H1 (cell line): ENCODE measurements around the gene METTL21A. TPM values are rescaled to one million over a fixed set of nuclear protein-coding genes. Genes with fewer than 3 reads are reported as not detected.

Source experiments
- HDAC6 ChIP-seq: IDR thresholded peaks from one replicate; pipeline ENCODE4 v1.7.1; 2012; ENCODE audit warnings: low read depth, mild to moderate bottlenecking, inconsistent platforms, low read length, moderate library complexity
- RAD21 ChIP-seq, 2 experiments: IDR thresholded peaks in 1 of 2; conservative IDR thresholded peaks in 1 of 2; 2 replicates each; pipeline ENCODE4 v1.6.1; 2011; ENCODE audit warnings: low read depth in 2 of 2, low read length in 2 of 2, improper control_type of control experiment in 1 of 2, inconsistent platforms in 1 of 2, mild to moderate bottlenecking in 1 of 2, moderate library complexity in 1 of 2
- SUZ12 ChIP-seq: fragments of 200-600 bp; sonication (generic); IDR thresholded peaks from 2 replicates; pipeline ENCODE4 v1.6.1; 2012; ENCODE audit warnings: mild to moderate bottlenecking, inconsistent platforms, low read length, moderate library complexity, mixed read lengths
- YY1 ChIP-seq: IDR thresholded peaks from 2 replicates; pipeline ENCODE4 v1.6.1; 2011; ENCODE audit warnings: low read depth, mild to moderate bottlenecking, low read length
- polyA plus RNA-seq, 7 experiments: library from polyadenylated mRNA; depleted of rRNA in 3 of 7; stranded (reverse) in 5 of 7; unstranded in 2 of 7; fragments of >200 nt in 5 of 7; fragments of 200-250 nt in 2 of 7; gene quantifications; 1 replicate in 5 of 7; 2 replicates in 1 of 7; 4 replicates in 1 of 7; pipeline versions ENCODE4 v1.2.1 to v1.2.3, GENCODE V29; 2011 to 2013; ENCODE audit warnings: missing spikeins in 2 of 7, mixed read lengths in 2 of 7
- total RNA-seq: library from RNA; stranded (reverse); fragmentation: NEBNext Ultra II Directional; extraction: Animal tissue kit (Norgen Biotek cat#: 25700); gene quantifications from 2 replicates; pipeline ENCODE4 v1.2.1, GENCODE V29; 2021
- TF ChIP-seq, protein P1 (sequence below): fragments of 300-600 bp; sonication (generic); IDR thresholded peaks from 2 replicates; pipeline ENCODE4 v1.7.1; 2012; ENCODE audit warnings: low read length, moderate library complexity, mild to moderate bottlenecking, inconsistent platforms; ENCODE audit not compliant: insufficient replicate concordance

The METTL21A gene
- total and polyA plus RNA-seq, 2 of the 8 experiments (the other 6 are each of a cell fraction or from before 2014, with no cell fraction given) = 36.2 to 55.0 TPM

DNA sequence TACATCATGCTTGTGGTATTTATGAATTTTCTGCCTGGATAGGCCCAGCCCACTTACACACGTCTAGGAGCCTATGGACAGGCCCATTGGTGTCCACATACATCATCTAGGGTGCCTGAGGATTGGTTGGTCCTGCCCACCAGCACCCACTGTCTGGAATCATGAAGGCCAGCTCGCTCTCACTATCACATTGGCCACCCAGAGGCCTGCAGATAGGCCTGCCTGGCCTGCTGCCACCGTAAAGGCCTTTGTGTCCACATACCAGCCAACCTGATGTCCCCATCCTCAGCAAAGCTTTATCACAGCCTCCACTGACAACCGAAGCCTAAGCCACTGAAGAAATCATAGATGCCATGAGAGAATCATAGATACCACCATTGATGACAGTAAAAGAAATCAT lies 40.2 kb downstream of the METTL21A start (continued):
- no peak for TF ChIP-seq HDAC6
- no peak for TF ChIP-seq YY1
- TF ChIP-seq, protein P1, sequence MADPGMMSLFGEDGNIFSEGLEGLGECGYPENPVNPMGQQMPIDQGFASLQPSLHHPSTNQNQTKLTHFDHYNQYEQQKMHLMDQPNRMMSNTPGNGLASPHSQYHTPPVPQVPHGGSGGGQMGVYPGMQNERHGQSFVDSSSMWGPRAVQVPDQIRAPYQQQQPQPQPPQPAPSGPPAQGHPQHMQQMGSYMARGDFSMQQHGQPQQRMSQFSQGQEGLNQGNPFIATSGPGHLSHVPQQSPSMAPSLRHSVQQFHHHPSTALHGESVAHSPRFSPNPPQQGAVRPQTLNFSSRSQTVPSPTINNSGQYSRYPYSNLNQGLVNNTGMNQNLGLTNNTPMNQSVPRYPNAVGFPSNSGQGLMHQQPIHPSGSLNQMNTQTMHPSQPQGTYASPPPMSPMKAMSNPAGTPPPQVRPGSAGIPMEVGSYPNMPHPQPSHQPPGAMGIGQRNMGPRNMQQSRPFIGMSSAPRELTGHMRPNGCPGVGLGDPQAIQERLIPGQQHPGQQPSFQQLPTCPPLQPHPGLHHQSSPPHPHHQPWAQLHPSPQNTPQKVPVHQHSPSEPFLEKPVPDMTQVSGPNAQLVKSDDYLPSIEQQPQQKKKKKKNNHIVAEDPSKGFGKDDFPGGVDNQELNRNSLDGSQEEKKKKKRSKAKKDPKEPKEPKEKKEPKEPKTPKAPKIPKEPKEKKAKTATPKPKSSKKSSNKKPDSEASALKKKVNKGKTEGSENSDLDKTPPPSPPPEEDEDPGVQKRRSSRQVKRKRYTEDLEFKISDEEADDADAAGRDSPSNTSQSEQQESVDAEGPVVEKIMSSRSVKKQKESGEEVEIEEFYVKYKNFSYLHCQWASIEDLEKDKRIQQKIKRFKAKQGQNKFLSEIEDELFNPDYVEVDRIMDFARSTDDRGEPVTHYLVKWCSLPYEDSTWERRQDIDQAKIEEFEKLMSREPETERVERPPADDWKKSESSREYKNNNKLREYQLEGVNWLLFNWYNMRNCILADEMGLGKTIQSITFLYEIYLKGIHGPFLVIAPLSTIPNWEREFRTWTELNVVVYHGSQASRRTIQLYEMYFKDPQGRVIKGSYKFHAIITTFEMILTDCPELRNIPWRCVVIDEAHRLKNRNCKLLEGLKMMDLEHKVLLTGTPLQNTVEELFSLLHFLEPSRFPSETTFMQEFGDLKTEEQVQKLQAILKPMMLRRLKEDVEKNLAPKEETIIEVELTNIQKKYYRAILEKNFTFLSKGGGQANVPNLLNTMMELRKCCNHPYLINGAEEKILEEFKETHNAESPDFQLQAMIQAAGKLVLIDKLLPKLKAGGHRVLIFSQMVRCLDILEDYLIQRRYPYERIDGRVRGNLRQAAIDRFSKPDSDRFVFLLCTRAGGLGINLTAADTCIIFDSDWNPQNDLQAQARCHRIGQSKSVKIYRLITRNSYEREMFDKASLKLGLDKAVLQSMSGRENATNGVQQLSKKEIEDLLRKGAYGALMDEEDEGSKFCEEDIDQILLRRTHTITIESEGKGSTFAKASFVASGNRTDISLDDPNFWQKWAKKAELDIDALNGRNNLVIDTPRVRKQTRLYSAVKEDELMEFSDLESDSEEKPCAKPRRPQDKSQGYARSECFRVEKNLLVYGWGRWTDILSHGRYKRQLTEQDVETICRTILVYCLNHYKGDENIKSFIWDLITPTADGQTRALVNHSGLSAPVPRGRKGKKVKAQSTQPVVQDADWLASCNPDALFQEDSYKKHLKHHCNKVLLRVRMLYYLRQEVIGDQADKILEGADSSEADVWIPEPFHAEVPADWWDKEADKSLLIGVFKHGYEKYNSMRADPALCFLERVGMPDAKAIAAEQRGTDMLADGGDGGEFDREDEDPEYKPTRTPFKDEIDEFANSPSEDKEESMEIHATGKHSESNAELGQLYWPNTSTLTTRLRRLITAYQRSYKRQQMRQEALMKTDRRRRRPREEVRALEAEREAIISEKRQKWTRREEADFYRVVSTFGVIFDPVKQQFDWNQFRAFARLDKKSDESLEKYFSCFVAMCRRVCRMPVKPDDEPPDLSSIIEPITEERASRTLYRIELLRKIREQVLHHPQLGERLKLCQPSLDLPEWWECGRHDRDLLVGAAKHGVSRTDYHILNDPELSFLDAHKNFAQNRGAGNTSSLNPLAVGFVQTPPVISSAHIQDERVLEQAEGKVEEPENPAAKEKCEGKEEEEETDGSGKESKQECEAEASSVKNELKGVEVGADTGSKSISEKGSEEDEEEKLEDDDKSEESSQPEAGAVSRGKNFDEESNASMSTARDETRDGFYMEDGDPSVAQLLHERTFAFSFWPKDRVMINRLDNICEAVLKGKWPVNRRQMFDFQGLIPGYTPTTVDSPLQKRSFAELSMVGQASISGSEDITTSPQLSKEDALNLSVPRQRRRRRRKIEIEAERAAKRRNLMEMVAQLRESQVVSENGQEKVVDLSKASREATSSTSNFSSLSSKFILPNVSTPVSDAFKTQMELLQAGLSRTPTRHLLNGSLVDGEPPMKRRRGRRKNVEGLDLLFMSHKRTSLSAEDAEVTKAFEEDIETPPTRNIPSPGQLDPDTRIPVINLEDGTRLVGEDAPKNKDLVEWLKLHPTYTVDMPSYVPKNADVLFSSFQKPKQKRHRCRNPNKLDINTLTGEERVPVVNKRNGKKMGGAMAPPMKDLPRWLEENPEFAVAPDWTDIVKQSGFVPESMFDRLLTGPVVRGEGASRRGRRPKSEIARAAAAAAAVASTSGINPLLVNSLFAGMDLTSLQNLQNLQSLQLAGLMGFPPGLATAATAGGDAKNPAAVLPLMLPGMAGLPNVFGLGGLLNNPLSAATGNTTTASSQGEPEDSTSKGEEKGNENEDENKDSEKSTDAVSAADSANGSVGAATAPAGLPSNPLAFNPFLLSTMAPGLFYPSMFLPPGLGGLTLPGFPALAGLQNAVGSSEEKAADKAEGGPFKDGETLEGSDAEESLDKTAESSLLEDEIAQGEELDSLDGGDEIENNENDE = no peak
- no peak for TF ChIP-seq SUZ12
- TF ChIP-seq RAD21 (IDR thresholded peaks at IDR 0.05 in 1 of 2, conservative IDR thresholded peaks at IDR 0.05 in 1 of 2; ENCODE audit: low read depth in 2 of 2, low read length in 2 of 2) = no peak
